EH (cell line): Measurements from ENCODE around the gene ZNF205.
A peak's percentile ranks its signal among the peaks of the same experiment; 100 is the strongest.

Experiments
- DNase-seq: peaks from one replicate; pipeline ENCODE4 v3.0.0-alpha.2; 2015; ENCODE audit warnings: low read depth

Gene ZNF205

DNA sequence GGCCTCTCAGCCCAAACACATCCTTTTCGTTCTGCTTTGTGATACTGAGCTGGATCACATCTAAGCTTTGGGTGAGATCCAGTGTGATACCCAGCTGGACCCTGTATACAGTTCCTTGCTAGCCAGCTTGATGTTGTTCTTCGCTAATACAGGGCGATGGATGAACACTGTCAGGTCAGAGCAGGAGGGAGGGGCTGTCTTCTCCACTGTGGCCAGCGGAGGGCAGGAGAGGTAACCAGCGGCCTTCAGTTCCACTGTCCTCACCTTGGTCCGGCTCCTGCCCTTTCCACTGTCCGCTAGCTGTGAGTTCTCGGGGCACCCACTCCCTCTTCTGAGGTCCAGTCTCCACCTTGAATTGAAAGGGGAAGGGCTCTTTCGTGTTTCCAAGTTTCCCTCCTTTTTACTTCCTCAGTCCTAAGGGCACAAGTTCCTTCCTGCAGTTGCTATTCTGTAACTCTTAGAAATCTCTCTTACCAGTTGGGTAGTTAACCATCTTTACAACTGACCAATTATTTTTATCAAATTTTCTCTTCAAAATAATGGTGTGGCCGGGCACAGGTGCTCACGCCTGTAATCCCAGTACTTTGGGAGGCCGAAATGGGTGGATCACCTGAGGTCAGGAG is 19.5 kb downstream of the ZNF205 start:
- DNase-seq = peak; percentile 49

DNA sequence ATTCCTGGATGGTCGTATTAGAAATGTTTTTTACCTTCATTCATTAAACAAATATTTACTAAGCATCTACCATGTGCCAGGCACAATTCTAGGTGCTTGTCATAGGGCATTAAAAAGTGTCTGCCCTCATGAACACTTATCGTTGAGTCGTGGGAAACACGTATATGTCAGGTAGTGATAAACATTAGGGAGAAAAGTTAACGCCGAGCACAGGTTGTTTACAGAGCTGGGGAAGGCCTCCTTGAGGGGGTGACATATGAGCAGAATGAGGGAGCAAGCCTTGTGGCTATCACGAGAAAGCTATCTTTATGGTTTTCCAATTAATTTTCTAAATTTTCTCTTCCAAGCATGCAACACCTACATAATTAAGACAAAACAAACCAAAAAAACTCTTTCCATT is 21.5 kb downstream of the ZNF205 start:
- DNase-seq = no peak

DNA sequence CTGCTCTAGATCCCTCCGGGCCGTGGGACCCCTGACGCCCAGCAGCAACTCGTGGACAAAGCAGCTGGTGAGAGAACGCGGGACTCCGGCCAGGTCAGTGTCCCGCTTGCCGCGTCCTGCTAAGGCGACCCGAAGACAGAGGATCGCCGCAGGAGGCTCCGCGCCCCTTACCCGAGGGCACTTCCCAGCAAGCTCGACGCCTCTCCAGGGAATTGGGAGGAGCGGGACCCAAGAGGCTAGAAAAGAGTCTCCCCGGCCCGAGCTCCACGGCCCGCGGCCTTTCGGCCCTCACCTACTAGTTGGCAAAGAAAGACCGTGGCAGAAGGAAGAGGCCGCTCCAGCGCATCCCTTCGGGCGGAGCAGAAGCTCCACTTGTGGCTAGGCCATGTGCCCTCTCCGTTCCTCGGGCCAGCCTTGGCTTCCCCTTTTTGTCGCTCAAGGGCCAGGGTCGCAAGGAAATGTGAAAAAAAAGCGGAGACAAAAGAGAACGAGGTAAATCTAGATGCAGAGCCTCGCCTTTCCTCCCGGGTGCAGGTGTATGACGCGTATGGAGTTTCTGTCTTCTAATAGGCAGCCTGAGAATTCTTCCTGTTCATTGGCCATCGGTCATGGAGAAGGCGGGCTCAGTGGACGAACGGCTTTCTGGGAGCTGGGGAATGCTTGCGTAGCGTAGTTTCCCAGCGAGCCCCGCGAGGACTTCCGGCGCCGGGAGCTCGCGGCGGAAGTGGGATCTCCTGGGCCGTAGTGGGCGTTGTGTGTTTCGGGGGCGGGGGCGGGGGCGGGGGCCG is 22.1 kb downstream of the ZNF205 start, which contains the start of gene ZNF213:
Gene ZNF213, plus strand, starts transcription at position 692 of the 788 bp plus-strand sequence. CDS start 2,252 bp downstream, outside the sequence.
- DNase-seq = peak; percentile 99

DNA sequence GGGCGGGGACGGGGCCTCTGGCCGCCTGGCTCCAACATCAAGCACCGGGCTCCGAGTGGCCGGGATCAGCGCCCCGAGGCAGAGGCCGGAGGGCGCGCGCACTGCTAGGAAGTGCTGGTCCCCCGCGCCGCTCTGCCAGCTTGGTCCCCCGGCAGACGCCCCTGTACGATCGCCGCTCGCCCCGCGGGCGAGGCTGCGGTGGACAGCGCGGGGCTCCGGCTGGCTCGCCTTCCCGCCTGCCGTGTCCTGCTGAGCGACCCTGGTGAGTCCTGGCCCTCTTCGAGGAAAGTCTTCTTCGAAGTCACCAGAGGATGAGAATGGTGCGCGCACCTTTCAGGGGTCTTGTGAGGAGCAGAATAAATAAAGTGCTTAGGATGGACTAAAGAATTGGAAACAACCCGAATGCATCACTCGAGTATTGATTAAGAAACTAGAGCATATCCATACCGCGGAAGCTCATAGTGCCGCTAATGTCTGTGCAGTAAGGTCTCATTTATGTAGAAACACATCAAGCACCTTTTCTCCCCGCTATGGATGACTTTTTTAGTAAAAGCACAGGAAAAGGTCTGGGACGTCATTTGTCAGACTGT is 22.8 kb downstream of the ZNF205 start:
- DNase-seq = no peak

DNA sequence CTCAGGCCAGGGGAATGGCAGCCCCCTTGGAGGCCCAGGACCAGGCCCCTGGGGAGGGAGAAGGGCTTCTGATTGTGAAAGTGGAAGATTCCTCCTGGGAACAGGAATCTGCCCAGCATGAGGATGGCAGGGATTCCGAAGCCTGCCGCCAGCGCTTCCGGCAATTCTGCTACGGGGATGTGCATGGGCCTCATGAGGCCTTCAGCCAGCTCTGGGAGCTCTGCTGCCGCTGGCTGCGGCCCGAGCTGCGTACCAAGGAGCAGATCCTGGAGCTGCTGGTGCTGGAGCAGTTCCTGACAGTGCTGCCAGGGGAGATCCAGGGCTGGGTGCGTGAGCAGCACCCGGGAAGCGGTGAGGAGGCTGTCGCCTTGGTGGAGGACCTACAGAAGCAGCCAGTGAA is 24.9 kb downstream of the ZNF205 start:
- no peak for DNase-seq

DNA sequence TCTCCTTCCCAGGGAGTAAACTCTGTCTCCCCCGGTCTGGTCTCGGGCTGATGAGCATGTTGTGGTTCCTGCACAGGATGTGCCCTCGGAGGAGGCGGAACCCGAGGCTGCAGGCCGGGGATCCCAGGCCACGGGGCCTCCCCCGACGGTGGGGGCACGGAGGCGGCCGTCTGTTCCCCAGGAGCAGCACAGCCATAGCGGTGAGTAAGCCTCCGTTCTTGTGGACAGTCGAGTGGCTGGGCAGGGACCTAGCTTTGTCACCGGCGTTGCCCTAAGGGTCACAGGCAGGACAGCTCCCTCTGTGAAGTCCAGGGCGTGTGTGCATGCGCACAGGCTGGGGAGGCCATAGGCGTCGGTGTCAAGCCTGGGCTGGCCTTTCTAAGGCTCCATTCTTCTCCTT is 26.0 kb downstream of the ZNF205 start:
- no peak for DNase-seq

DNA sequence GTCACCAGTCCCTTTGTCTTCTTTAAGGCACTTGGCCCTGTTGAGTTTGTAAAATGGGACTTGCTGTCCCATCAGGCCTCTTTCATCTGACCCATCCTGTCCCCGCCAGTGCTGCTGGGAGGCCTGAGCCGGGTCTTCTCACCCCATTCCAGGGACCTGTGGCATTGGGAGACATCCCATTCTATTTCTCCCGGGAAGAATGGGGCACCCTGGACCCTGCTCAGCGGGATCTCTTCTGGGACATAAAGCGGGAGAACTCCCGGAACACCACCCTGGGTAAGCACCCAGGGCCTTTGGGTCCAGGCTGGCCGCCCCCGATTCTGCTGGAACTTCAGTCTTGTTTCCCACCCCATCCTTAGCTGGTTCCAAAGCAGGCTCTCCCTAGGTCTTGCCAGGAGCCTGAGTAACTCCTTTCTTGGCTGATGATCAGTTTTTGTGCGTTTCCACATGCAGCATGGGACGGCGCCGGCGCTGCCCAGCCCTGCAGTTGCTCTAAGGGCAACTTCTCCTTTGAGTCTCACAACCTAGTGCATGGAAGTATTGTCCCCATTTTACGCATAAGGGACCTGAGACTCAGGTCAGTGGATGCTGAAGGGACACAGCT is 26.5 kb downstream of the ZNF205 start:
- no peak for DNase-seq

DNA sequence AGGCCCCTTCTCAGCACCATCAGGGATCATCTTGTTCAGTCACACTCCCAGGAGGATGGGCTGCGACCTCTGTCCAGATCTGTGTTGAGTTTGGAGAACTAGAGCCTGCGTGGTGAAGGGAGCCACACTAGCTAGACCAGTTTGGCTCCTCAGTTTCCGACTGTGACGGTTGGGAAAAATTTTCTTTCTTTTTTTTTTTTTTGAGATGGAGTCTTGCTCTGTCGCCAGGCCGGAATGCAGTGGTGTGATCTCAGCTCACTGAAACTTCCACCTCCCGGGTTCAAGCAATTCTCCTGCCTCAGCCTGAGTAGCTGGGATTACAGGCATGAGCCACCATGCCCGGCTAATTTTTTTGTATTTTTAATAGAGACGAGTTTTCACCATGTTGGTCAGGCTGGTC is 27.2 kb downstream of the ZNF205 start:
- DNase-seq = peak; percentile 65

DNA sequence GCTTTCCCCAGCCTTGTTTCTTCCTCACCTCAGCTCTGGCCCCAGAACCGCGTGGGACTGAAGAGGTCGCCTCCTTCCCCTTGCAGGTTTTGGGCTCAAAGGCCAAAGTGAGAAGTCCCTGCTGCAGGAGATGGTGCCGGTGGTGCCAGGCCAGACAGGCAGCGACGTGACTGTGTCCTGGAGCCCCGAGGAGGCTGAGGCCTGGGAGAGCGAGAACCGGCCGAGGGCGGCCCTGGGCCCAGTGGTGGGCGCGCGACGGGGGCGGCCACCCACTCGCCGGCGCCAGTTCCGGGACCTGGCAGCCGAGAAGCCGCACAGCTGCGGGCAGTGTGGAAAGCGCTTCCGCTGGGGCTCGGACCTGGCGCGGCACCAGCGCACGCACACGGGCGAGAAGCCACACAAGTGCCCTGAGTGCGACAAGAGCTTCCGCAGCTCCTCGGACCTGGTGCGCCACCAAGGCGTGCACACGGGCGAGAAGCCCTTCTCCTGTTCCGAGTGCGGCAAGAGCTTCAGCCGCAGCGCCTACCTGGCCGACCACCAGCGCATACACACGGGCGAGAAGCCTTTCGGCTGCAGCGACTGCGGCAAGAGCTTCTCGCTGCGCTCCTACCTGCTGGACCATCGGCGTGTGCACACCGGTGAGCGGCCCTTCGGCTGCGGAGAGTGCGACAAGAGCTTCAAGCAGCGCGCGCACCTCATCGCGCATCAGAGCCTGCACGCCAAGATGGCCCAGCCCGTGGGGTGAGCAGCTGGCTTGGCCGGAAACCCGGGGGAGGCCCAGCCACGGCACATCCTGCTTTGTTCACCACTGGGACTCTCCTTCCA is 28.4 kb downstream of the ZNF205 start:
- DNase-seq = no peak

DNA sequence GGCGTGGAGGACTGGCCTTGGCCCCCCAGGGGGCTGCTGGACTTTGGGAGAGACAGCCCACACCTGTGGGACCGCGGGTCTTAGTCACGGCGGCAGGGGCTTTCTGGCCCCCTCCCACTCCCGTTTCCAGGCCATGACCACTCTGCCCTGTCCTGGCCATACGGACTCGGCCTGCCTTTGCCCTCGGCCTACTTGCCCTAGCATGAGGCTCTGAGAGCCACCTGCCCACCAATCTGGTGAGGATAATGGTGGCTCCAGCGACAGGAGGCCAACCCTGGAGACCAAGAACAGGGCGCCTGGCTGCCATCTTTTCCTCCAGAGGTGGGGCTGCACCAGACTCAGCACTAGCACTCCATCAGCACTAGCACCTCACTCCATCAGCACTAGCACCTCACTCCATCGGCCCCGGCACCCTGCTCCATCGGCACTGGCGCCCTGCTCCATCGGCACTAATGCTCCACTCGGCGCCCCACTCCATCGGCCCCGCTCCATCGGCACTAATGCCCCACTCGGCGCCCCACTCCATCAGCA is 29.5 kb downstream of the ZNF205 start:
- DNase-seq = no peak

DNA sequence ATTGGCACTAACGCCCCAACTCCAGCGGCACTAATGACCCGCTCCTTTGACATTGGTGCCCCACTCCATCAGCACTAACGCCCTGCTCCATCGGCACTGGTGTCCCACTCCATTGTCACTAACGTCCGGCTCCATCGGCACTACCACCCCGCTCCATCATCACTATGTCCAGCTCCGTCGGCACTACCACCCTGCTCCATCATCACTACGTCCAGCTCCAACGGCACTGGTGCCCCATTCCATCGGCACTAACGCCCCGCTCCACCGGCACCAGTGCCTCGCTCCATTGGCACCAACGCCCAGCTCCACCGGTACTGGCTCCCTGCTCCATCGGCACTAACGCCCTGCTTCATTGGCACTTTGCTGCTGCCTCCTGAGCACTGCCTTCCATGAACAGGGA is 29.9 kb downstream of the ZNF205 start:
- no peak for DNase-seq

DNA sequence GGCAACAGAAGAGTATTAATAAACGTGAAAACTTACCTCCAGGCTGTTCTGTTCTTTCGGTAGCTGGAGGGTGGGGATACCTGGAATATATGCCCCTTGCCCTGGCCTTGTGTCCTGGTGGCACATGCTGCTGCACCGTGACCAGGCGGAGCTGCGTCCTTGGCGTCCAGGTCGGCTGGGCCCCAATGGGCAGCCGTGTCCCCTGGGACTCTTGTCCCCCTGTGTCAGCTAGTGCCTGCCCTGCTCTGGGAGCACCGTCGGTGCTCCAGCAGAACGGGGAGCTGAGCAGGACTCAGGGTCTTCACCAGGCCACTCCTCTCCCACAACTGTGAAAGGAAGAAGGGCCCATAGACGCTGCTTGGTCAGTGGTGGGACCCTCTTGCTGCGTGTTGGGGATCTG is 30.4 kb downstream of the ZNF205 start:
- no peak for DNase-seq

DNA sequence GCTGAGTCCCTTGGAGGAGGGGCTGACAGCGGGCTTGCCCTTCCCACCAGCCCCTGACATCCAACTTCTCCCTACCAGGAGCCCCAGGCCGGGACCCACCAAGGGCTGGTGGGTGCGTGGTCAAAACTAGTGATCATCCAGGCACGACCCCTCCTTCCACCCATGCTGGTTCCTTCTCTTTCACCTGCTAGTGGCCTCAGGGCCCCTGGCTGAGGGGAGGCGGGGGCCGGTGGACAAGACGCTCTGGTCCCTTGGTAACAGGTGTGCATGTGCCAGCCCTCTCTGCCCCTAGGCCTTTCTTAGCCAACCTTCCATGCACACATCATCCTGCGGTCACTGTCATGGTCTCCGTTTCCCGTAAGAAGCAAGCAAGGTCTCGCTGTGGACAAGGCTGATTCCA is 30.8 kb downstream of the ZNF205 start:
- no peak for DNase-seq

DNA sequence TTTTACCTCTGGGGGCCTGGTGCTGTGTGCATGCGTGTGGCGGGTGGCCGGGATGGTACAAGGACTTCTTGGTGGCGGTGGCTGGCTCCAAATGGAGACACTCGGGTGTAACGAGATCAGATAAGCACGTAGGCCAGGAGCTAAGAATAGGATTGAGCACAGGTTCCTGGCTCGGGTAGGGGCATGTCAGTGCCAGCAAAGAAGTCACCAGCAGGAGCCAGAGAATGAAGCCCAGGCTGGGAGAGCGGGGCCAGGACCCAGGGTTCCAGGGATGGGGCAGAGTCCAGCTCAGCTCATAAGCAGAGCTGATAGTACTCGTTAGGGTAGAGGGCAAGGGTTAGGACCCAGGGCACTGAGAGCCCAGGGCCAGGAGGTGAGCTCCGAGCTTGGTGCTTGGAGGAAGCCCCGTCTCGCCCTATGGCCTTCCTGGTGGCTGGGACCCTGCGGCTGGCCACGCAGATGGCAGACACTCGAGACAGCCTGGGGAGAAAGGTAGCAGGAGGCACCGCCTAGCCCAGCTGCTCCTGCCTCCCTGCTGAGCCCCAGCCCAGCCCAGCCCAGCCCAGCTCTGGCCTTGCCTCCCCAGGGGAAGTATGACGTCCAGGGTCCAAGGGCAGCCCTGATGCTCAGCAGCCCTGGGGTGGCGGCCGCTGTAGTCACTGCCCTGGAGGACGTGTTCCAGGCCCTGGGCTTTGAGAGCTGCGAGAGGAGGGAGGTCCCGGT is 31.4 kb downstream of the ZNF205 start:
- DNase-seq = no peak

DNA sequence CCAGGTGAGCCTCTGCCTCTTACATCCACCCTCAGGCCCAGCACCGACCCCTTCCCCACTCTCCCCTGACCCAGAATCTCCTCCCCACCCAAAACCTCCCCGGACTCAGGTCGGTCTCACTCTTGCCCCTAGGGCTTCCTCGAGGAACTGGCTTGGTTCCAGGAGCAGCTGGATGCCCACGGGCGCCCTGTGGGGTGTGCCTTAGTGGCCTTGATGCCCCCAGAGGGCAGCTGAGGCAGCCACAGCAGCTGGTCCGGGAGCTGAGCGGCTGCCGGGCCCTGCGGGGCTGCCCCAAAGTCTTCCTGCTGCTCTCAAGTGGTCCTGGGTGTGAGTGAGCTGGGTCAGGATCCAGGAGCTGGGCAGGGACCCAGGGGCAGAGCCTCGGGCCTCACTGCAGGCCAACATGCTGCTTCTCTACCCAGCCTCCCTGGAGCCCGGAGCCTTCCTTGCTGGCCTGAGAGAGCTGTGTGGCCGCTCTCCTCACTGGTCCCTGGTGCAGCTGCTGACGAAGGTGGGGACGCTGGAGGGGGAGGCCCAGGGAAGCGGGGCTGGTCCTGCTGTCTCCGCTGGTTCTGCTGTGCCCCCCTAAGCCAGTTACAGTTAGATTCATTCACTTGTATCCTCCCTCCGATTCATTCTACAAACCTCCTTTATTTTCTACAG is 32.1 kb downstream of the ZNF205 start:
- DNase-seq = no peak

DNA sequence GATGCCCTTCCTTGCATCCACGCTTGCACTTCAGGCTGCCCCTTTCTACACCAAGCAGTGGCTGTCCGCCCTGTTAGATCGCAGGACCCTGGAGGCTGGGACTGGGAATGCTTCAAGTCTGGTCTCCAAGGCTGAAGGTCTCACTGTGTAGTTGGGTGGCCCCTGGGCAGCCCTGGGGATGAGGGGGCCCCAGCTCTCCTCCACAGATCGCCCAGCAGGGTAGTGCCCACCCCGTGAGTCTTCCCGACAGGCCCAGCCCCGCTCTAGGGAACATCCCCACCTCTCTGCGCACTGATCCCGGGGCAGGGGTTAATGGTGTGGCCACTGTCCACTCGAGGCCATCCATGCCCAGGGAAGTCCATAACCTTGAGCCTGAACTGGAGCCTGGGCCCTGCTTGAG is 32.8 kb downstream of the ZNF205 start:
- DNase-seq = no peak

DNA sequence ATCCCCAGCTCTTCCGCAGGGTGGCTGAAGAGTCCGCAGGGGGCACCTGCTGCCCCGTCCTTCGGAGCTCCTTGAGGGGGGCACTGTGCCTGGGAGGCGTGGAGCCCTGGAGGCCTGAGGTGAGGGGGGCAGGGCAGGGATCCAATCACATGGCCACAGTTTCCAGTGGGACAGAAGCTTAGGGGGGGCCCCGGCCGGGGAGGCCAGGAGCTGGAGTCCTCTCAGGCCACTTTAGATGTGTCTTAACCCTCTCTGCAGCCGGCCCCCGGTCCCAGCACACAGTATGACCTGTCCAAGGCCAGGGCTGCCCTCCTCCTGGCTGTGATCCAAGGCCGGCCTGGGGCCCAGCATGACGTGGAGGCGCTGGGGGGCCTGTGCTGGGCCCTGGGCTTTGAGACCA is 33.3 kb downstream of the ZNF205 start:
- no peak for DNase-seq

DNA sequence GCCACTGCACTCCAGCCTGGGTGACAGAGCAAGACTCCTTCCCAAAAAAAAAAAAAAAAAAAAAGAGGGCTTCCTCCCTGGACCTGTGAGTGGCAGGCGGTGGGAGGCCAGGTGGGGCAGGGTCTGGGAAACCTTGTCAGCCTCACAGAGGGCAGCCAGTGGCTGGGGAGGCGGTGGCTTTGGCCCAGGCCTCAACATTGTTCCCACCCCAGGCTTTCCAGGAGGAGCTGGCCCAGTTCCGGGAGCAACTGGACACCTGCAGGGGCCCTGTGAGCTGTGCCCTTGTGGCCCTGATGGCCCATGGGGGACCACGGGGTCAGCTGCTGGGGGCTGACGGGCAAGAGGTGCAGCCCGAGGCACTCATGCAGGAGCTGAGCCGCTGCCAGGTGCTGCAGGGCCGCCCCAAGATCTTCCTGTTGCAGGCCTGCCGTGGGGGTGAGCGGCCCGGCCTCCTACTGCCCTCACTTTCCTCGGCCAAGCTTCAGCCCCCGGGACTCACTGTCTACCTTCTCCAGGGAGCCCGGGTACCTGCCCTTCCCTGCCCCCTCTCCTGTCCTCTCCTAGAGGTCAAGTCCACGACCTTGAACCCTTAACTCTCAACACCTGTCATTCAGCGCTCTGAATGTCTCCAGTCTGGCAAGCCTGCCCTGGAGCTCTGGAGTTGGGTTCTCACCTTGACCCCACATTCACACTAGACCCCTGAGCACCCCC is 34.8 kb downstream of the ZNF205 start:
- no peak for DNase-seq

DNA sequence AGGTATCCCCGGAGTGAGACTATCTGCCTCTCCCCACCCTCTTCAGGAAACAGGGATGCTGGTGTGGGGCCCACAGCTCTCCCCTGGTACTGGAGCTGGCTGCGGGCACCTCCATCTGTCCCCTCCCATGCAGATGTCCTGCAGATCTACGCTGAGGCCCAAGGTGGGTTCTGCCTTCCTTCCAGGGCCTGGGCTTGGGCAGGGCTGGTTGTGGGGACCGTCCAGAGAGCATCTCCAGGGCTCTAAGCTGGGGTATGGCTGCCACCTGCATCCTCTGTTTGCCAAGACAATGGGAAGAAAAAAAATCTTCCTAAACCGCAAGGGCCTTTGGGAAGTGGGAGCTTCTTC is 35.3 kb downstream of the ZNF205 start:
- no peak for DNase-seq
